Measurements from ENCODE around the gene NUF2.

The NUF2 gene

GRCh38 chr1:163401211-163401610 lies 79.5 kb downstream of the NUF2 start:
- no peak for DNase-seq (ENCODE audit: low read depth)
